Thoracic aorta (tissue), 2 donors: ENCODE measurements around the gene IL25. TPM values are rescaled to one million over a fixed set of nuclear protein-coding genes. Genes with fewer than 3 reads are reported as not detected.

Experiments used
- ATAC-seq: fragments of 150-250 bp; one replicate; pipeline ENCODE4 v1.8.0; 2017; ENCODE audit warnings: low read depth; ENCODE audit not compliant: insufficient number of reproducible peaks, low FRiP score
- DNase-seq: peaks from one replicate; pipeline ENCODE4 v3.0.0-alpha.2; 2020; ENCODE audit warnings: low spot score
- H3K27ac ChIP-seq, 2 donors: fragments of 200-600 bp; sonication (generic); 1 replicate in 1 of 2; 2 replicates in 1 of 2; pipeline ENCODE4 v1.5.1; 2016; ENCODE audit warnings: mild to moderate bottlenecking in 2 of 2, moderate library complexity in 2 of 2
- H3K27me3 ChIP-seq: fragments of 200-600 bp; sonication (generic); replicated peaks from 2 replicates; pipeline ENCODE4 v1.6.0; 2016; ENCODE audit warnings: mild to moderate bottlenecking; ENCODE audit not compliant: insufficient read depth
- H3K36me3 ChIP-seq: fragments of 200-600 bp; sonication (generic); one replicate; pipeline ENCODE4 v1.5.1; 2016
- H3K4me1 ChIP-seq, 2 donors: fragments of 200-600 bp; sonication (generic); 1 replicate in 1 of 2; 2 replicates in 1 of 2; pipeline versions ENCODE4 v1.5.1 to v1.6.0; 2016; ENCODE audit warnings: low read depth in 2 of 2, mild to moderate bottlenecking in 1 of 2; ENCODE audit not compliant: control insufficient read depth in 1 of 2
- H3K4me3 ChIP-seq: fragments of 200-600 bp; sonication (generic); 2 replicates; pipeline ENCODE4 v1.5.1; 2016; ENCODE audit warnings: mild to moderate bottlenecking
- H3K9me3 ChIP-seq: fragments of 200-600 bp; sonication (generic); 2 replicates; pipeline ENCODE4 v1.5.1; 2016
- total RNA-seq, 2 donors: library from RNA; depleted of rRNA; stranded (reverse); fragments of >200 nt; gene quantifications; one replicate each; pipeline versions ENCODE4 v1.1.0 to v1.2.3, GENCODE V29; 2016
- TF ChIP-seq, protein P1 (sequence below): fragments of 200-600 bp; sonication (generic); IDR thresholded peaks from one replicate; pipeline ENCODE4 v1.5.1; 2019; ENCODE audit warnings: antibody characterized with exemption

Gene IL25
- total RNA-seq, 2 donors from 2014 or later: not detected

DNA sequence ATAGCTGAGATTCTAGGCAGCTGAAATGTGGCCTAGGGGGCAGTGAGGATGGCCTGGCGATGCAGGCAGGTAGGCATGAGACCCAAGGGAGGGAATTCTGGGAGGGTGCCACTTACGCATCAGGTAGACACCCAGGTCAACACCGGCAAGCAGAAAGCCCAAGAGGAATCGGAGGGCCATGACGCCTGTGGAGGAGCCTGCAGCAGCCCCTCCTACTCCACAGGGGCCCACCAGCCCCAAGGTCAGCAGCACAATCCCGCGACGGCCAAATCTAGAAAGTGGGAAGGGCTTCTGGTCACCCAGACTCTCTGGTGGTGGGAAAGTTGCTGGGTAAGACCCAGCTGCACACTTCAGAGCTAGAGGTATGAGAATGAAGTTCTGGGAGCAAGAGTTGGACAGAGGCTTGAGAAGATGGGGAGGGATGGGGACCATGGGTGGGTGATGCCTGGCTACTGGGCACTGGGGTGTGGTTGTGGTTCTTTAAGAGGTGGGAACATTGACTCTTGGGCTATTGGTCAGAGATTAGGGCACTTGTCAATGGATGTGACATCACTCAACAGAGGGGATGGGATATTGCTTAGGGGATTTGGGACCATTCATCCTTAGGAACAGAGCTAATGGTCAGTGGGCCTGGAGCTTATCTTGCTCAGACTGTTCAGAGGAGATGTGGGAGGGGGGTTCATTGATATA, 23.3 kb upstream of the IL25 start:
- H3K4me3 ChIP-seq: no peak overlapping the region
- H3K9me3 ChIP-seq: no peaks in the 10 kb centered on the region
- no peaks in the 10 kb centered on the region for H3K27me3 ChIP-seq
- H3K27ac ChIP-seq: no peak overlapping the region
- no peaks in the 10 kb centered on the region for H3K36me3 ChIP-seq
- TF ChIP-seq, protein P1, sequence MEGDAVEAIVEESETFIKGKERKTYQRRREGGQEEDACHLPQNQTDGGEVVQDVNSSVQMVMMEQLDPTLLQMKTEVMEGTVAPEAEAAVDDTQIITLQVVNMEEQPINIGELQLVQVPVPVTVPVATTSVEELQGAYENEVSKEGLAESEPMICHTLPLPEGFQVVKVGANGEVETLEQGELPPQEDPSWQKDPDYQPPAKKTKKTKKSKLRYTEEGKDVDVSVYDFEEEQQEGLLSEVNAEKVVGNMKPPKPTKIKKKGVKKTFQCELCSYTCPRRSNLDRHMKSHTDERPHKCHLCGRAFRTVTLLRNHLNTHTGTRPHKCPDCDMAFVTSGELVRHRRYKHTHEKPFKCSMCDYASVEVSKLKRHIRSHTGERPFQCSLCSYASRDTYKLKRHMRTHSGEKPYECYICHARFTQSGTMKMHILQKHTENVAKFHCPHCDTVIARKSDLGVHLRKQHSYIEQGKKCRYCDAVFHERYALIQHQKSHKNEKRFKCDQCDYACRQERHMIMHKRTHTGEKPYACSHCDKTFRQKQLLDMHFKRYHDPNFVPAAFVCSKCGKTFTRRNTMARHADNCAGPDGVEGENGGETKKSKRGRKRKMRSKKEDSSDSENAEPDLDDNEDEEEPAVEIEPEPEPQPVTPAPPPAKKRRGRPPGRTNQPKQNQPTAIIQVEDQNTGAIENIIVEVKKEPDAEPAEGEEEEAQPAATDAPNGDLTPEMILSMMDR: no peak
- peaks cover 3 to 9% of the 10 kb centered on the region in 2 donors for H3K4me1 ChIP-seq
- DNase-seq: no peak
- no peak for ATAC-seq

DNA sequence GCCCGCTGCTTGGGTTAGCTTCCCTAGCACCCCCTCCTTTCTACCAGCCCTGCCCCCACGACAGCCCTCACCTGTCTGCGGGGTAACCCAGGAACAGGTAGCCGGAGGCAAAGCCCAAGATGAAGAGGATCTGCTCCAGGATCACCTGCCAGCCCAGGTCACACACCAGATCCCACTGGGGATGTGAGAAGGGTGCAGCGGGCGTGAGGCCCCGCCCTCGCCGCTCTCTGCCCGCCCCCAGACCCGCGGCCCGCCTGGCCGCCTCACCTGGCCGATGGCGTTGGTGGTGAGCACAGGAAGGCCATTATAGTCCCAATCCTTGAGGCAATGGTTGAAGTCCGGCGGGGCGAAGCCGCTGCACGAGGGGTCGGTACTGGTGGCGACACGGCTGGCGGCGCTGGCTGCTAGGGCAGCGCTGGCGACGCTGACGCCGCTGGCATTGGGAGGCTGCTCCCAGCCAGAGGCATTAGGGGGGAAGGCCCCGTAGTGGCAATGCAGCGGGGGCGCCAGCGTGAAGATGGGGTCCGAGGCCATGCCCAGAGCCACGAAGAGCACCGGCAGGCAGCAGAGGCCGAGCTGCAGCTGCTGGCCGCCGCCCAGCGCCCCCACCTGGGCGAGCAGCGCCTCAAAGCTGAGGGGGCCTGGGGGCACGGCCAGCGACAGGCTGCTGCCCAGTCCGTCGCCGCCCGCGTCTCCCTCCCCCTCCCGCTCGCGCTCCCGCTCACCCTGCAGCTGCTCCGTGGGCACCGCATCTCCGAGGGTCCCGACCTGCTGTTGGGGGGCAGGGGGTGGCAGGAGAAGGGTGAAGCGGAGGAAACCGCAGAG, 20.7 kb upstream of the IL25 start:
- no peaks in the 10 kb centered on the region for H3K27me3 ChIP-seq
- H3K36me3 ChIP-seq: no peaks in the 10 kb centered on the region
- ATAC-seq (no peak), DNase-seq (no peak)
- no peaks in the 10 kb centered on the region for H3K9me3 ChIP-seq
- peak overlapping the region; percentile 92 for H3K4me3 ChIP-seq
- H3K4me1 ChIP-seq: peaks cover 3 to 9% of the 10 kb centered on the region in 2 donors
- TF ChIP-seq, protein P1: no peak
- H3K27ac ChIP-seq: no peak overlapping the region

DNA sequence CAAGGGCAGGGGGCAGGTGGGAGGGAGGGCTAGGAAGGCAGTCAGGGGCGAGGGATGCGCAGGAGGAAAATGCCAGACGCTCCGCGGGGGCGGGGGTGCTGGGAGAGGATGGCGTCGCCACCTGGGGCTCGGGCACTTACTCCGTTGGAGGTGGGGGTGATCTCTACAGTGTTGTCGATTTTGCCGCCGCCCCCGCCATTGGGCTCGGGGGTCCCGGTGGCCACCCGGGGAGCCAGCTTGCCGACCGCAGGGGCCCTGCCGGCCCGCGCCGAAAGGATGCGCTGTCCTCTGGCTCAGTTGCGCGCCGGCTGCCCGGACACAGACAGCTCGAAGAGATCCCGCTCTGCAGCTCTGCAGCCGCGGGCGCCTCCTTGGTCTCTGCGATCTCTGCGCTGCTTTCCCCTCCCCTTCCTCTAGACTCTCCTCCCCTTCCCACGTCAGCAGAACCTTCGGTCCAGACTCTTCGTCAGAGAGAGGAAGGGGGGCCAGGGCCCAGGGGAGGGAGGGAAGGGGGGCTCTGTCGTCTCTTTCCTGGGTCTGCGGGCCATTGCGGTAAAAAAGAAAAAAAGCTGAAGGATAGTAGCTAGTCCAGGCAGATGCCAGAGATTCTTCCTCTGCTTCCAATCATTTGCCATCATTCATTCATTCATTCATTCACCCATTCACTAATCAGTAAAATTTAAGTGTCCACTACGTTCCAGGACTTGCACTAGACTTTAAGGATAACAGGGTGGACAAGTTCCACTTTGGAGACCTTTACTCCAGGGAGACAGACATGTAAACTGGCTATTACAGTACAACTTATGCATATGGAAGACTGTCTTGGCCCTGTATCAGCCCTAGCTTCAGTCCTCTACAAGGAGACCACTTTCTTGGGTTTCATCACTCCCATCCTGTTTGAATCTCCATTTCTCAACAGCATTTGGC, 19.8 kb upstream of the IL25 start, which contains the start of gene SLC22A17:
Gene SLC22A17 (minus strand): TSS at position 382 of the 927 bp plus-strand sequence.
- TF ChIP-seq, protein P1: no peak
- H3K36me3 ChIP-seq: no peaks in the 10 kb centered on the region
- peak within 1 kb of the TSS; percentile 92 for H3K4me3 ChIP-seq
- H3K27me3 ChIP-seq: no peaks in the 10 kb centered on the region
- ATAC-seq (peak; percentile 72), DNase-seq (peak; percentile 61)
- H3K9me3 ChIP-seq: no peaks in the 10 kb centered on the region
- peaks cover 3 to 9% of the 10 kb centered on the region in 2 donors for H3K4me1 ChIP-seq
- peak within 1 kb of the TSS in 1 of 2 donors; percentile 18 for H3K27ac ChIP-seq

DNA sequence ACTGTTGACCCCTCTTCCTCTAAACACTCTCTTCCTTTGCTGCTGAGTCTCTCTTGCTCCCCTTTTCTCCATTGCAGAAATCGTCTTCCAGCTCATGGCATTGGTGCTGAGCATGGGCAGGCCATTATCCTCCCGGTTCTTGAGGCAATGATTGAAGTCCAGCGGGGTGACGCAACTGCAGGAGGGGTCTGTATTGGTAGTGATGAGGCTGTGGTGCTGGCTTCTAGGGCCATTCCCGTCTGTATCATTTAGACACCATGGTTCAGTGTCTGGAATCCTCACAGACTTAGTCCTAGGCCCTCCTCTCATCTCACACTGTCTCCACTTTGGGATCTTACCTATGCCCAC, 19.2 kb upstream of the IL25 start:
- TF ChIP-seq, protein P1: no peak
- no peaks in the 10 kb centered on the region for H3K36me3 ChIP-seq
- H3K27me3 ChIP-seq: no peaks in the 10 kb centered on the region
- ATAC-seq: no peak
- no peak overlapping the region for H3K4me3 ChIP-seq
- peak overlapping the region in 1 of 2 donors; percentile 18 for H3K27ac ChIP-seq
- H3K4me1 ChIP-seq: peaks cover 3 to 9% of the 10 kb centered on the region in 2 donors
- no peaks in the 10 kb centered on the region for H3K9me3 ChIP-seq
- DNase-seq: no peak
